ENCODE data around the gene TMEM208.
A peak's percentile ranks its signal among the peaks of the same experiment; 100 is the strongest.

Gene TMEM208

GRCh38 chr16:67191995-67192681 is 34.8 kb upstream of the TMEM208 start, which contains the start of gene E2F4:
Gene E2F4, plus strand, starts transcription at chr16:67192155. Its CDS starts 73 bp downstream, at chr16:67192228.
- peak; percentile 95 for DNase-seq (ENCODE audit: low spot score)

- no peak for DNase-seq (ENCODE audit: low spot score)
These were observed 34.1 kb upstream of the TMEM208 start for GRCh38 chr16:67192781-67193361.

- DNase-seq (ENCODE audit: low spot score): no peak
These were observed 33.4 kb upstream of the TMEM208 start for GRCh38 chr16:67193536-67193935.

- no peak for DNase-seq (ENCODE audit: low spot score)
These were observed 32.7 kb upstream of the TMEM208 start for GRCh38 chr16:67194260-67194659.

GRCh38 chr16:67195676-67196075 is 31.3 kb upstream of the TMEM208 start:
- DNase-seq (ENCODE audit: low spot score): no peak

- DNase-seq (ENCODE audit: low spot score): no peak
These were observed 30.0 kb upstream of the TMEM208 start for GRCh38 chr16:67196881-67197280.

- DNase-seq (ENCODE audit: low spot score): no peak
These were observed 29.2 kb upstream of the TMEM208 start for GRCh38 chr16:67197704-67198103.

- peak; percentile 79 for DNase-seq (ENCODE audit: low spot score)
These were observed 28.6 kb upstream of the TMEM208 start for GRCh38 chr16:67198238-67198734.

GRCh38 chr16:67199011-67199807 is 27.7 kb upstream of the TMEM208 start, which contains the start of gene ELMO3:
Gene ELMO3, plus strand, starts transcription at chr16:67199131. Its CDS starts 196 bp downstream, at chr16:67199327.
- no peak for DNase-seq (ENCODE audit: low spot score)

- DNase-seq (ENCODE audit: low spot score): no peak
These were observed 27.1 kb upstream of the TMEM208 start for GRCh38 chr16:67199808-67200198.

GRCh38 chr16:67200491-67200890 is 26.4 kb upstream of the TMEM208 start:
- DNase-seq (ENCODE audit: low spot score): no peak

GRCh38 chr16:67201411-67202345 is 25.3 kb upstream of the TMEM208 start:
- DNase-seq (ENCODE audit: low spot score): no peak

- no peak for DNase-seq (ENCODE audit: low spot score)
These were observed 24.5 kb upstream of the TMEM208 start for GRCh38 chr16:67202426-67202825.

- no peak for DNase-seq (ENCODE audit: low spot score)
These were observed 23.9 kb upstream of the TMEM208 start for GRCh38 chr16:67202956-67203493.

GRCh38 chr16:67204076-67204475 is 22.9 kb upstream of the TMEM208 start:
- no peak for DNase-seq (ENCODE audit: low spot score)

GRCh38 chr16:67206129-67206837 is 20.6 kb upstream of the TMEM208 start:
- no peak for DNase-seq (ENCODE audit: low spot score)

- no peak for DNase-seq (ENCODE audit: low spot score)
These were observed 20.1 kb upstream of the TMEM208 start for GRCh38 chr16:67206838-67207248.

GRCh38 chr16:67207249-67208091 is 19.5 kb upstream of the TMEM208 start:
- DNase-seq (ENCODE audit: low spot score): no peak

GRCh38 chr16:67208154-67208896 is 18.6 kb upstream of the TMEM208 start:
- no peak for DNase-seq (ENCODE audit: low spot score)
